Measurements from ENCODE around the gene CDH18.

The CDH18 gene

GRCh38 chr5:19615661-19616060 lies 372.3 kb downstream of the CDH18 start:
- no peaks in the 10 kb centered on the region for H3K4me1 ChIP-seq (ENCODE audit: insufficient read depth, low read length)
- no peak overlapping the region for H2AFZ ChIP-seq (ENCODE audit: low read depth, low read length)
- no peaks in the 10 kb centered on the region for H3K27me3 ChIP-seq (ENCODE audit: insufficient read depth, low read length, poor library complexity)
- H3K36me3 ChIP-seq (ENCODE audit: insufficient read depth, low read length): no peaks in the 10 kb centered on the region
- no peaks in the 10 kb centered on the region for H3K79me2 ChIP-seq (ENCODE audit: insufficient read depth, low read length)
- no peak overlapping the region for H3K27ac ChIP-seq (ENCODE audit: low read length)
- TF ChIP-seq EZH2 (IDR thresholded peaks at IDR 0.05; ENCODE audit: borderline replicate concordance, low read depth, low read length, severe bottlenecking): no peak
- TF ChIP-seq, protein P1, sequence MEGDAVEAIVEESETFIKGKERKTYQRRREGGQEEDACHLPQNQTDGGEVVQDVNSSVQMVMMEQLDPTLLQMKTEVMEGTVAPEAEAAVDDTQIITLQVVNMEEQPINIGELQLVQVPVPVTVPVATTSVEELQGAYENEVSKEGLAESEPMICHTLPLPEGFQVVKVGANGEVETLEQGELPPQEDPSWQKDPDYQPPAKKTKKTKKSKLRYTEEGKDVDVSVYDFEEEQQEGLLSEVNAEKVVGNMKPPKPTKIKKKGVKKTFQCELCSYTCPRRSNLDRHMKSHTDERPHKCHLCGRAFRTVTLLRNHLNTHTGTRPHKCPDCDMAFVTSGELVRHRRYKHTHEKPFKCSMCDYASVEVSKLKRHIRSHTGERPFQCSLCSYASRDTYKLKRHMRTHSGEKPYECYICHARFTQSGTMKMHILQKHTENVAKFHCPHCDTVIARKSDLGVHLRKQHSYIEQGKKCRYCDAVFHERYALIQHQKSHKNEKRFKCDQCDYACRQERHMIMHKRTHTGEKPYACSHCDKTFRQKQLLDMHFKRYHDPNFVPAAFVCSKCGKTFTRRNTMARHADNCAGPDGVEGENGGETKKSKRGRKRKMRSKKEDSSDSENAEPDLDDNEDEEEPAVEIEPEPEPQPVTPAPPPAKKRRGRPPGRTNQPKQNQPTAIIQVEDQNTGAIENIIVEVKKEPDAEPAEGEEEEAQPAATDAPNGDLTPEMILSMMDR (IDR thresholded peaks at IDR 0.05; ENCODE audit: borderline replicate concordance, extremely low read depth, low read length, poor library complexity, severe bottlenecking): no peak
- no peak overlapping the region for H3K9ac ChIP-seq (ENCODE audit: low read depth, low read length)
- H3K4me2 ChIP-seq (ENCODE audit: insufficient read depth, low read length): no peak overlapping the region
- no peaks in the 10 kb centered on the region for H4K20me1 ChIP-seq (ENCODE audit: insufficient read depth, low read length)
- no peak for ATAC-seq (ENCODE audit: insufficient read depth, low read depth)
- no peak overlapping the region for H3K4me3 ChIP-seq (ENCODE audit: low read depth in 1 of 2, low read length in 2 of 2)
- no peak for DNase-seq
- no peaks in the 10 kb centered on the region for H3K9me3 ChIP-seq (ENCODE audit: insufficient read depth, low read length, severe bottlenecking)

GRCh38 chr5:19615071-19615470 lies 372.9 kb downstream of the CDH18 start:
- H2AFZ ChIP-seq (ENCODE audit: low read depth, low read length): no peak overlapping the region
- H4K20me1 ChIP-seq (ENCODE audit: insufficient read depth, low read length): no peaks in the 10 kb centered on the region
- H3K9me3 ChIP-seq (ENCODE audit: insufficient read depth, low read length, severe bottlenecking): no peaks in the 10 kb centered on the region
- H3K4me2 ChIP-seq (ENCODE audit: insufficient read depth, low read length): no peak overlapping the region
- H3K36me3 ChIP-seq (ENCODE audit: insufficient read depth, low read length): no peaks in the 10 kb centered on the region
- H3K79me2 ChIP-seq (ENCODE audit: insufficient read depth, low read length): no peaks in the 10 kb centered on the region
- H3K9ac ChIP-seq (ENCODE audit: low read depth, low read length): no peak overlapping the region
- DNase-seq: no peak
- H3K27me3 ChIP-seq (ENCODE audit: insufficient read depth, low read length, poor library complexity): no peaks in the 10 kb centered on the region
- no peak overlapping the region for H3K4me3 ChIP-seq (ENCODE audit: low read depth in 1 of 2, low read length in 2 of 2)
- H3K27ac ChIP-seq (ENCODE audit: low read length): no peak overlapping the region
- TF ChIP-seq EZH2 (IDR thresholded peaks at IDR 0.05; ENCODE audit: borderline replicate concordance, low read depth, low read length, severe bottlenecking): no peak
- TF ChIP-seq, protein P1 (IDR thresholded peaks at IDR 0.05; ENCODE audit: borderline replicate concordance, extremely low read depth, low read length, poor library complexity, severe bottlenecking): no peak
- ATAC-seq (ENCODE audit: insufficient read depth, low read depth): no peak
- no peaks in the 10 kb centered on the region for H3K4me1 ChIP-seq (ENCODE audit: insufficient read depth, low read length)

DNA sequence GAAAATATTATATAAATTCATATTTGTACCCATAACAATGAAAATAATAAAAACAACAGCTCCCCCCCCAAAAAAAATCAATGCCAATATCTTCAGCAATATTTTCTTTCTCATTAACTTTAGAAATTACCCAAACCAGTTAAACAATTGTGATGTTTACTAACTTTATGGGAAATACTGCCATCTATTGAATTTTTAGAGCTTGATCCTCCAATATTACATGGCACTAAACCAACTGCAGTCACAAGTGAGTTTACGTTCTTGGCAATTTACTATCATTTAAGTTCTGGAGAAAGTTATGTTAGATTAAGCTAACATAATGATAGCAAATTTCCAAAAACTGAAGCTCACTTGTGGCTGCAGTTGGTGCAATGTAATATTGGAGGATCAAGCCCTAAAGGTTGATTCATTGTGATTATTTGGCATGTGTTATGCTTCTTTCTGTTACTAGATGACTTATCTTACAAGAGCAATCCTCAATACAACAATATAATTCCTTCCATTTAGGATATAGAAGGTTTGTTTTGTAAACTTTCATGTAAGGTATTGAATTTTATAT lies 379.5 kb downstream of the CDH18 start:
- Histone ChIP-seq H3K9ac (ENCODE audit: low read depth, low read length) (no peak overlapping the region), H3K4me1 (ENCODE audit: insufficient read depth, low read length) (no peaks in the 10 kb centered on the region), H3K4me3 (ENCODE audit: low read depth in 1 of 2, low read length in 2 of 2) (no peak overlapping the region), H3K79me2 (ENCODE audit: insufficient read depth, low read length) (no peaks in the 10 kb centered on the region), H3K36me3 (ENCODE audit: insufficient read depth, low read length) (no peaks in the 10 kb centered on the region), H3K27me3 (ENCODE audit: insufficient read depth, low read length, poor library complexity) (no peaks in the 10 kb centered on the region), H3K27ac (ENCODE audit: low read length) (no peak overlapping the region), H3K9me3 (ENCODE audit: insufficient read depth, low read length, severe bottlenecking) (no peaks in the 10 kb centered on the region), H3K4me2 (ENCODE audit: insufficient read depth, low read length) (no peak overlapping the region), H4K20me1 (ENCODE audit: insufficient read depth, low read length) (no peaks in the 10 kb centered on the region), H2AFZ (ENCODE audit: low read depth, low read length) (no peak overlapping the region)
- DNase-seq (no peak), ATAC-seq (ENCODE audit: insufficient read depth, low read depth) (no peak)
- TF ChIP-seq EZH2 (IDR thresholded peaks at IDR 0.05; ENCODE audit: borderline replicate concordance, low read depth, low read length, severe bottlenecking): no peak
- TF ChIP-seq, protein P1 (IDR thresholded peaks at IDR 0.05; ENCODE audit: borderline replicate concordance, extremely low read depth, low read length, poor library complexity, severe bottlenecking): peak; percentile 4

Measured in DND-41 (cell line).